NCI-H748 (cell line): ENCODE data around the gene PHACTR3.

Experiments used
- DNase-seq: peaks from one replicate; lab custom pipeline; 2025; ENCODE audit not compliant: unreplicated experiment; lab: John Stamatoyannopoulos, UW

The PHACTR3 gene

DNA sequence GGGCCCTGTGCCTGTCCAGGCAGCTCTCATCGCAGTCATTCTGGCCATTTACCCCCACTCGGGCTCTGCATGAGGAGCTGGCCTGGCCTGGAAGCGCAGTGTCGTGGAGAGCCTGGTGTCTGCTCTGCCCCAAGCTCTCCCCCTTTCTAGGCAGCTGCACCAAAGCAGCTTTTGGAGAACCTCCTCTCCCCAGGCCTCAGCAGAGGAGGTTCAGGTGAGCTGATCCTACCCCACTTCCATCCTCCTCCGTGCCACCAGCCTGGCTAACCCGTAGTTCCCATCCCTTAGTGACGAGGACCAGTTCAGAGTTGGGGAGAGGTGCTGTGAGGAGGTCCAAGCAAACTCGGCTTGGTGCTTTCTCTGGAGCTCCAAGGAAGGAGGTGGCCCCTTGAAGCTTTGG lies 30.5 kb upstream of the PHACTR3 start:
- DNase-seq = no peak

DNA sequence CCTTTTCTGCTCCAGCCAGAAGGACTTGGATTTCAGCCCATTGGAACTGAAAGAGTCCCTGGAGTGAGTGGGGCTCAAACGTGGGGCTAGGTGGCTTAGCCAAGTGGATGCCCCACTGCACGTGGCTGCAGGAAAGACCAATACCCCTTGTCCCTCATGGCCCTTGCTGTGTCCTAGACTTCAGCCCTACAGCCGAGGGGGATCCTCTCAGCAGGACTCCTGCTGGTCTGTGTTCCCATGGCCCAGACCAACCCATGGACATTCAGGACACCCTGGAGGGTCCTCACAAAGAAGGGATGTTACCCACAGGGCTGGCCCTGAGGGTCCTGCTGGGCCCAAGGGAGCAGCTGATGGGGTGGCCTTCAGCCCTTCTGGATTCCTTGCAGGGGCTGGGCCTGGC lies 30.0 kb upstream of the PHACTR3 start:
- no peak for DNase-seq

DNA sequence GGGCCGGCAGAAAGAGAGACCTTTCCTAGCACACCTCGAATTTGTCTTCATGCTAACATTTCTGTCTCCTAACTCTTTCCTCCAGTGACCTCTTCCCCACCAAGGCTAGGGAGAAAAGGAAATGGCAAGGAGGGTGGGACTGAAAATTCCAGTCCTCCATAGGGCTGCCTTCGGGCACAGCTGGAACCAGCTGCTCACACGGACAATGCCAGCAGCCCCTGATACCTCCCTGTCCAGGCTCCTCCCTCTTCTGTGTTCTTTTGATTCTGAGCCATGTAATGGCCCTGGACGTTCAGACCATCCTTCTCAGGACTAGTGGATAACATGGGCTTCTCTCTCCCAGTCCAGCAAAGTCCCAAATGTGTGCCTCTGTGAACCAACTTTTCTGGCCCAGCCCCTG lies 29.1 kb upstream of the PHACTR3 start:
- DNase-seq = no peak

DNA sequence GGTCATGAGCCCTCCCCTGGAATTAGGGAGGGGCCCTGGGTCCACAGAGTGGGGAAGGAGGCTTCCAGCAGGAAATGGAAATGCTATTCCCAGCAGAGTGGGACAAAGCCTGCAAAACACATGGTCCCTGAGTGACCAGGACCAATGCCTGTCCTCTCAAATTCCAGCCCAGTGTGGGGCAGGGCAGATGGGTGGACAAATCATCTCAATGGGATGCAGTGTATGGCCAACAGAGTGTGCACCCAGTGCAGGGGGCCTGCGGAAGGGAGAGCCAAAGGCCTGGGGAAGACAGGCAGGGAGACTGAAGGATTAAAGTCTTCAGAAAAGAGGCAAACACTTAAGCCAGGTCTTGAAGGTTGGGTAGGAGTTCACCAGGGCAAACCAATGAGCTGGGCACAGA lies 28.7 kb upstream of the PHACTR3 start:
- DNase-seq = no peak

DNA sequence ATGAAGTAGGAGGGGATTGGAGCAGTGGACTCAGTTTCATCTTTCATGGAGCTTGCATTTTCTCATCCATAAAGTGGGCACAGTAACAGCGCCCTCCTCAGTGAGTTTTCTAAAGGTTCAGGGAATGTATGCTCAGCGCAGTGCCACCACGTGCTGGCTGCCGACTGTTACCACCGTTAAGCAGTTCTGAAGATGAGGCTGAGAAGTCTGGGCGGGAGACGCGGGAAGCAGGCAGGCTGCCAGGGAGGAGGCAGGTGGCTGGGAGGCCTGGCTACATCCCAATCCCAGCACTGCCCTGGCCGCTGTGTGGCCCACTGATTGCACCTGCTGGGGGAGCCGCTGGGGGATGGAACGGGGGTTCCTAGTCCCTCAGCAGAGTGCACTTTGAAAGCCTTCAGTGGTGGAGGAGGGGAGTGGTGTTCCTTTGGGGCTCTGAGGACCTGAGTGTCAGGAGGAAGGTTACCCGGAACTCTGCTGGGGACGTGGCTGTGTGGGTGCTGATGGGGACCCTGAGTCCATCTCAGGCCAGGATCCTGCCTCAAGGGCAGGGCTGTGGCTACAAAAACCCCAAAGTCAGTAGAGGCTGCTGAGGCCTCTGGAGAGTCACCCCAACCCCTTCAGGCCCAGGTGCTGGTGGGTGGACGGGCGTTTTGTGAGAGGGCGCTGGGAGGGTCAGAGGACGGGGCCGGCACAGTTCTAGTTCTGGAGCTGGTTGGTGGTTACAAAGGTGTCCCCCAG lies 28.0 kb upstream of the PHACTR3 start:
- DNase-seq = peak; percentile 33

DNA sequence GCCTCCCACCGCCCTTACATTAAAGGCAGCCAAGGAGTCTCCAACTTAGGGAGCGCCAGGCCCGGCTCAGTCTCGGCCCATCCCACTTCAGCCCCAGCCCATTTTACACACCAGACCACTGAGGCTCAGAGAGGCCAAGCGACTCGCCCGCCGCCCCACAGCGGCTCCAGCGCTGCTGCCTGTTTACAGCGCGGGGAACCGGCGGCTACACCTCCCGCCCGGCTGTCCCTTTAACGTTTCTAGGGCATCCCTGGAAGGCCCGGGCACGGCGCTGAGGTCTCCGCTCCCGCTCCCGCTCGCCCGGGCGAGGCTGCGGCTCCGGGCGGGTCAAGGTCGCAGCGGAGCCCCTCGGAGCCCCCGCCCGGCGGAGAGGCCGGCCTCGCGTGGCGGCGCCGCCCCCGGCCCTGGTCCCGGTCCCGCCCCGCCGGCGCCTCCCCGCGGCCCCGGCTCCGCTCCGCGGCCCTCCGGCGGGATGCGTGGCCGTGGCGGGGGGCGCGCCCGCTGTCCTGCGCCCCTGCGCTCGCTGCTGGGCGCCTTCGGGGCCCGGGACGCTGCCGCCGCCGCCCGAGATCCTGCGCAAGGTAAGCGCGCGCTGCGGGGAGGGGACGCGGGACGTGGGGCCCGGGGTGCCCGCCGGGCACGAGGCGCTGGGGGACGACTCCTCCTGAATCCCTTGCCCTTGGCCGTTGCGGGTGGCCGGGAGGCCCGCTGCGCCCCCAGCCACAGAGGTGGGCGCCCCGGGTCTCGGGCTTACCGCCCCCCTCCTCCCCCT lies 27.1 kb upstream of the PHACTR3 start:
- no peak for DNase-seq

DNA sequence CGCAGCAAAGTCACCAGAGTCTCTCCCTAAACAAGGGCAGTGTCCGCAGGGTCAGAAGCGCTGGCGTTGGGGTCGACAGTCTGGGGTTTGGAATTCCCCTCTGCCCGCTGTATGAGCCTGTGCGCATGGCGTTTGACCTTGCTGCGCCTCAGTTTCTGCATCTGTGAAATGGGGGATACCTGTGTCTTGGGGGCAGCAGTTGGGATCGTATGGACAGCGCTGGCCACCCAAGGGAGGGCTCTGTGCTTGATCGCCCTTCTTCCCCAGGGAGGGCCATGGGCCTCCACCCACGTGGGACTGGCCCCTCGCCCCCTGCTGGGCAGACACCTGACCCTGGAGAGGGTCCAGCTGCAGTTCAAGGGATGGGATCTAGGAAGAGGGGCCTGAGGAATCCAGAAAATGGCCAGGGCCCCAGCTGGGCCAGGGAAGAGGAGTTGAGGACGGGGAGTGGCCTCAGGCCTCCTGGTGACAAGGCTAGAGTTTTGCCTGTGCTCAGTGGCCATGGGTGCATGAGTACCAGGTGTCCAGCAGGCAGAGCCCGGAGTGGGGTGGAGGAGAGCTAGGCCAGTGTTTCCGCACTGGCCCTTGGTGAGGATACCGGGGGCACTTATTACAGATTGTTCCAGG lies 26.4 kb upstream of the PHACTR3 start:
- DNase-seq = no peak

DNA sequence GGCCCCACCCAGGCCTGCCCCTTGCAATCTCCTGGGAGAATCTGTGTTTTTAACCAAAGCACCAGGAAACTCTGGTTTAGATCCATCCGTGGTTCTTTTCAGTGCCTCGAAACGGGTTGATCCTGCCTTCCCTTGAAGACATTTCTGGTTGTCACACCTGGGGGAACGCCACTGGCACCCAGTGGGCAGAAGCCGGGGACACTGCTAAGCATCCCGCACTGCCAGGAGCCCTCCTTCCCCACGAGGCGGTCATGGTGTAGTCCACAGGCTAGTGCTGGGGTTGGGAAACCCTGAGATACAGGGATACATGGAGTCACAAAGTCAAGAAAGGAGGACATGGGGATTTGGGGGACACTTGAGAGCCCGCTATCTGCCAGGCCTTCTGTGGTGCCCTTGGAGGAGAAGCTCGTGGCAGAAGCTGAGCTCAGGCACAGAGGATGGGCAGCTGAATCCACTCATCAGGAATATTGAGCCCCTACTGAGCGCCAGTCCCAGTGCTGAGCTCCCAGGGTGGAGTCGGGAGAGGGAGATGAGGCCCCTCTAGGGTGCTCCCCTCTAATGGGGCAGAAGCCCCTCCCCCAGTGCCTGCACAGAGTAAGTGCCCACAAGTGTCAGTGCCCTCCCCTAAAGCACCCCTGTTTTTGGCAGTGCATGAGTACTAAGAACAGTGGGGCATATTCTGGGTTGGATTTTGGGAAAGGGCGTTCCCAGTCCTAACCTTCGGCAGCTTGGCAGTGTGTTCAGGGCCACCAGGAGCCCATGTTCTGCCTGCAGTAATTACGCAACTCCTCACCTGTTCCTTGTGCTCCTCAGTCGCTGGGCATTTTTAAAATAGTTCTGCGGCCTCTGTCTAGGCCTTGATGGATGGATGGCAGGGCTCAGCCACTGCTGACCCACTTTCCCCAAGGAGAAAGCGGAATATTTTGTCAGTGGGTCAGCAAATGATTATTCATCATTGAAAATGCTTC lies 25.6 kb upstream of the PHACTR3 start:
- no peak for DNase-seq

DNA sequence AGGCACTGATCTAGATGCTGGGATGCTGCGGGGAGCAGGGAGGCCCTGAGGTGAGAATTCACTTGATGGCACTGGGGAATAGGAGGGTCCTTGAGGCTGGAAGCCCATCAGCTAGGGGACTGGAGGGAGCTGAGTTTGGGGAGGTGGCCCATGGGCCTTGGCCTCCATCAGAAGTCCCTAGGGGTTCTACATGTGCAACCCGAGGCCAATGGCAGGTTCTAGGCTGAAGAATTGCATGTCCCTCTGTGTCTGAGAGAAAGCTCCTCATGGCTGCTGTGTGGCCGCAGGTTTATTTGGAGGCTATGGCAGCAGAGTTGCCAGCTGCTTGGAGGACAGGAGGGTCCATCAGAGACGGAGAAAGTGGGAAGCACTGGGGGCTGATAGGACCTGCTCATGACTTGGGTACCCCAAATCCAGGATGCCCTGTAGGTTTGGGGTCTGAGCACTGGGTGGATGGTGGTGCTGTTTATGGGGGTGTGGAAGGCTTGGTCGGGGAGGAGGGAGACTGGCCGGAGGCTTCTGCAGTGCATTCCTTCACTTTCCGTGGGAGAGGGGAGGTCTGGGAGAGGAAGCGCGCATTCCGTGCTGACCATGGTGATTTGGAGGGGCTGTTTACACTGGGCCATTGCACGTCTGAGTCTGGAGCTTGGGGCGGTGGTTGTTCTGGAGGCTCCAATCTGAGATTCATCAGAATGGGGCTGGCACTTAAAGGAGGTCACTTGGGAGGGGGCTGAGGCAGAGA lies 24.8 kb upstream of the PHACTR3 start:
- DNase-seq = no peak

DNA sequence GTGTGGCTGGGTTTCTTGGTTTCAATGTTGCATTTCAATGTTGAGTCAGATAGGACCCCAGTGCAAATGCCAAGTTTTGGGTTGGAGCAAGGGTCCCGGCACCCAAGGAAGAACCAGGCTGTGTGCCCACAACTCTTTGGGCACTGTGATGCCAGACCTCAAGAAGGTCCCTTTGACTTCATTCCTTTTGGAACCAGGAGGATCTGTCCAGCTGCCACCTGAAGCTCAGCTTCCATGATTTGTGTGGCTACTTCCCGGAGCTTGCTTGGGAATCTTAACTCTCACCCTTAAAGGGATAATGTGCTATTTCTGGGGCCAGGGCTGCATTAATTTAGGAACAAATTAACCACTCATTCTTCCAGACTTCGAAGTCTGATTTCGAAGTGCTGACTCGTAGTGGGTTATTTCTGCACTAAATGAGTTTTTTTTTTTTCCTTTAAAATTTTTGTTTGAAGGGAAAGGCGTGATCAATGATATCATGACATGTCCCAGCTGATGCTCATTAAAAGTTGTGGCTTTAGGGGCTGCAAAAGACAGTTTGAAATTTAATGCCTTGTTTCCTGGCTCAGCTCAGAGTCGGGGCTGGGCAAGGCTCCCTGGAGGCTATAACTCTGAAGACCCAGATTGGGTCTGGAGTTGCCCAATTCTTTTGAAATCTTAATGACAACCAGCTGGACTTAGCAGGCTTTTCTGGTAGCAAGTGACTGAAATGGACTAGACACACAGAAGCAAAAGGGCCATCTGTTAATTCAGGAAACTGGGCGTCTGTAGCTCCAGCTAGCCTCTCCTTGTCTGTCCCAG lies 24.0 kb upstream of the PHACTR3 start:
- no peak for DNase-seq

DNA sequence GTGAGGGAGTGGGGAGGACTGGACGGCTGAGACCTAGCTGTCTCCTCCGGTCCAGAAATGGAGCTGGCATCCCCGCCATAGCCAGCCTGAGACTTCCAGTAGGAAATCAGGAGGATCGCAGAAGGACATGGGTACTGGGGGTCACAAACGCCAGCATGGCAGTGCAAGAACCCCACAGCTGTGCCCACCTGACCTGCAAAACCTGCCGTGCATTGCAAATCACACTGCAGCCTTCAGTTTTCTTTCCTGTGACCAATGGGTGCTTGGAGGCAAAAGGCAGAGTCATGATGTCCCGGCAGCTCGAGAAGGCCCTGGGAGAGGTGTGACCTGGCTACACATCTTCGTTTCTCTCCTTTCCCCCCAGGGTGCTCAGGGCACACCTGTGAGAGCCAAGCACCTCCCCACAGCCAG lies 23.3 kb upstream of the PHACTR3 start:
- DNase-seq = no peak

DNA sequence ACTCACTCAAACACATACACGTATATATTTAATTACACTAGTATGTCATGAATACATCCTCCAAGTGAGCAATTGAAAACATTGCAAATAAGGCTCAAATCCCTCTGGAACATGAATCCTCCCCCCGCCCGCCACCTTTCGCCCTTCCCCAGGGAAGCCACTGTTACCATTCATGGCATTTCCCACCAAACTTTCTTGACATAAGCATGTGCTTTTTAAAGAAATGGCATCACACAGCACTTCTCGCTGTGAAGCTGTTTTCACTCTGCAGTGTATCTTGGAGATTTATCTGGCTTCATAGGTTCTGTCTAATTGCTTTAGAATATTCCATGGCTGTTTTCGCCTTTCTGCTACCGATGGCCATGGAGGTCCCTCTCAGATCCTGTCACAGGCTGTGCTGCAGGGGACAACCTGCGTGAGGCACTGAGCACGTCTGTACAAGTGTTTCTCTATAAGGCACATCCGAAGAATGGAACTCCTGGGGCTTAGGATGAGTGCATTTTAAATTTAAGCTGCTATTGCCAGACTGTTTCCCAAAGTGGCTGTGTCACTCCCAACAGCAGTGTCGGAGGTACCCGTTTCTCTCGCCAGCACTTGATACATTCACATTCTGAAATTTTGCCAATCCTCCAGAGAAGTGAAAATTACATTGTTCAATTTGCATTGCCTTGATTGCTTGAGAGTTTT lies 22.2 kb upstream of the PHACTR3 start:
- DNase-seq = no peak

DNA sequence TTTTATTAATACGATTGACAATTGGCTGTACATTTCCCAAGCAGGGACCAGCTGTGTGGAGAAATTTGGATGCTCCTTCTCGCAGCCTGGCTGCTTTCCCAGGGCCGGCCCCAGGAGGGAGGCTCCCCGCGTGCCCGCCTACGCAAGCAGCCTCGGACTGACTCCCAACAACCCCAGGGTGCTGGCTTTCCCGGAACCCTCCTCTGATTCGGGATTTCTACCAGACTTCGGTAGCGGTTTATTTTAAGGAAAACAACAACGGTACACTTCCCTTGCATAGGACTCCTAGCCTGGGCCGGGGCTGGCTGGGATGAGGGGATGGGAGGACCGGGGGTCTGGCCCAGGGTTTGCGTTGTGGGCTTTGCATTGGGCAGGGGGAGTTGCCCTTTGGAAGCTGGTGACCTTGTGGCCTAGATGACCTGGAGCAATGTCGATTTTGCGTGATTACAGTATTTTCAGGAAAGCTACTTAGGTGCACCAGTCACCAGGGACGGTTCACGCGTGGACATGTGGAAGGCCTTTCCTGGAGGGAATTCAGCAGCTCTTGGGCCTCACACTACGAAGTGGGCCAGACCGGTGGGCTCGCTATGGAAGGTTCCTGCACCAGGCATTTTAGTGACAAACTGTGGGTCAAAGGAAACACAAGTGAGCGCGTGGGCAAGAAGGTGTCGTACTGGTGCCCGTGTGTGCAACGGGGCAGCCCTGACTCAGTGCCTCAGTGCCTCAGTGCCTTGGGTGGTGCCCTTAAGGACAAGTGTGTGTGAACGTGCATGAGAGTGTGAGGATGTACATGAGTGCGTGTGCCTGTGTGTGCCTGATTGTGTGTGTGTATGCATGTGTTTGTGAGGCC lies 20.7 kb upstream of the PHACTR3 start:
- DNase-seq = no peak

DNA sequence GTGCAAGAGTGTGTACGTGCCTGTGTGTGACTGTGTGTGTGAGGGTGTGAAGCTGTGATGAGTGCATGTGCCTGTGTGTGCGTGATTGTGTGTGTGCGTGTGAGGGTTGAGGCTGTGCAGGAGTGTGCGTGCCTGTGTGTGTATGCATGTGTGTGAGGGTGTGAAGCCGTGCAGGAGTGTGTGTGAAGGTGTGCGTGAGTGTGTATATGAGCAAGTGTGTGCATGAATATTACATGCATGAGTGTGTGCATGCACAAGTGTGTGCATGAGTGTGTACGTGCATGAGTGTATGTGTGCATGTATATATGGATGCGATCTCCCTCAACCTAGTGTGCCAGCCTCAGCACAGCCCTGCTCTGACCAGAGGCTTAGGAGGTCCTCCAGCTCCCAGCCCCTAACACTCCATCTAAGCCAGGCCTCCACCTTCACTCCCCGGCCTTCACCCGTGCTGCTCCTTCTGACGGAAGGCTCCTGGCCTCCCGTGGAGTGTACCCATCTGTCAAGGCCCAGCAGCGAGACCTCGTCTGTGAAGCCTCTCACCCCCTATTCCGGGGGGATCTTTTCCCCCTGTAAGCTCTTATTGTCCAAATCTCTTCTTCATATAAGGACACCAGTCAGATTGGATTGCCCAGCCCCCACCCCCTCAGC lies 19.9 kb upstream of the PHACTR3 start:
- no peak for DNase-seq

DNA sequence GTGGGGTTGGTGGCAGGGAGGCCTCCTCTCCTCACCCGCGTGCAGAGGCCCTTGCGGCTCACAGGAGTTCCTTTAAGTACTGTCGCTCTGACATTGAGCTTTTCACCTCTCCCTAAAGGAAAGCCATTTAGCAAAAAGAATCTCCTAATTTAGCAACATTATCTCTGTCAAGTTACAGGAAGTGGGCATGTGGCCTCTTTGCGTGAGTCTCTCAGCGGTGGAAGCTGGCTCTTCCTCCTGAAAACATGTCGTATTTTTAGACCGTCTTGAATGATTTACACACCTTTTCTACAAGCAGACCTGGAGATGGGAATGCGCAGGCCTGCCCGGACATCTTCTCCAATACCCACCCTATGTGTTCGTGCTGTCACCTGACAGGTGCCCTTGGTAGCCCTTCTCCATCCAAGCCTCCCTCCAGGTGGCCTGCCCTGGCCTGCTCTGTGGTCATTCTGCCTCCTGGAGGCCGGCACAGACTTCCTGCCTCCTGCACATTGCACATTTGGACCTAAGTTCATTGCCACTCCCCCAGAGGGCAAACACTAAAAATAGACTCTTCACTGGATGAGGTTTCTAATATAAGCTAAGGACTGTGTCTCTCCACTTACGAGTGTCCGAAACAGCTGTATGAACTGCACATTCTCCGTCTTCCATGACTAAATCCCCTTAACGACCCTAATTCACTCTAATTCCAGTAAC lies 18.5 kb upstream of the PHACTR3 start:
- DNase-seq = no peak

DNA sequence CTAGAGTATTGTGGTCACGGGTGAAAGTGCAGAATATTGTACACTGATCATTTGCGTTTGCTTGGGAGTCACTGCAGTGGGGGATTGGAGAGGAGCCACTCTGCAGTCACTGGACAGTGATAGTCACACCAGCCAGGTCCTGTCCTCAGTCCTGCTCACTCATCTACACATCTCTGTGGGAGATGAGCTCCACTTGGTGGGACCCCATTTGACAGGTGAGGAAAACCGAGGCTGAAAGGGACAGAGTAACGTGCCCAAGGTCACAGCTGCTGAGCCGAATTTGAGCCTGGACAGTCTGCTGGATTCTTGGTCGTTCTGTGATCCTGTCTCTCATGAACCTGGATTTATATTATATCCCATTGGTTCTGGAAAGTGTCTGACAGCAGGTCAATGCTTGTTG lies 17.7 kb upstream of the PHACTR3 start:
- DNase-seq = no peak

DNA sequence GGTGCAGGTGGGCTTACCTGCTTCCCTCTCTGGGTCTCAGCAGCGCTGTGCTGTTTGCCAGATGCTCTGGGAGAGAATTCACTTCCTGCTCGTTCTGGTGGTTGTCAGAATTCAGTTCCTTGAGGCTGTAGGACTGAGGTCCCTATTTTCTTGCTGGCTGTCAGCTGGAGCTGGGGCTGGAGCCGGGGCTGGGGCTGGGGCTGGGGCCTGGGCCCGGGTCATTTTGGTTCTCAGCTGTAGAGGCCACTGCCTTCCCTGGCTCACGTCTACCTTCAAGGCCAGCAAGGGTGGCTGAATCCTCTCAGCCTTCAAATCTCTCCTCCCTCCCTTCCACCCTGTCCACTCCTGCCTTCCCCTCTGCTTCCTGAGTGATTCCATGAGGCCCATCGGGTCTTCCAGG lies 16.8 kb upstream of the PHACTR3 start:
- no peak for DNase-seq
